Vagina (tissue), 2 donors: ENCODE data around the gene PCDH1.

ENCODE experiments used
- CTCF ChIP-seq, 3 experiments: fragments of 450-650 bp in 2 of 3; fragments of 200-600 bp in 1 of 3; sonication (generic) in 1 of 3; IDR thresholded peaks; one replicate each; pipeline ENCODE4 v1.5.1; 2017 to 2019; ENCODE audit warnings: antibody characterized with exemption in 3 of 3, mild to moderate bottlenecking in 2 of 3, moderate library complexity in 2 of 3
- POLR2A ChIP-seq, 2 donors: fragments of 450-650 bp; IDR thresholded peaks; one replicate each; pipeline ENCODE4 v1.6.1; 2017; ENCODE audit warnings: antibody characterized with exemption in 2 of 2, mild to moderate bottlenecking in 2 of 2, moderate library complexity in 2 of 2

- TF ChIP-seq CTCF (IDR thresholded peaks at IDR 0.05) (no peak), POLR2A (IDR thresholded peaks at IDR 0.05) (no peak)
Observed at GRCh38 chr5:141812512-141812911, 65.7 kb downstream of the PCDH1 start.
